Stimulated activated naive B cell treated with anti-CD40 and anti-IgM and Interleukin-4, amounts not matched to agents 10 μg/mL and 1 μg/mL and 100 μg/mL, for 72 hours (primary cell): ENCODE results near the gene SAP25.

ENCODE experiments used
- ATAC-seq, 2 donors: fragments of 150-1000 bp; cut with Tn5 transposase; replicated peaks; 2 replicates each; pipeline ENCODE4 v1.10.0; 2021; ENCODE audit warnings: moderate library complexity in 1 of 2
- DNase-seq: peaks from one replicate; pipeline ENCODE4 v3.0.0; 2021
- H3K27ac Mint-ChIP-seq: one replicate; pipeline ENCODE4 v1.8.0; 2022; ENCODE audit warnings: mild to moderate bottlenecking, mixed read lengths
- H3K27me3 Mint-ChIP-seq, 2 donors: one replicate each; pipeline ENCODE4 v1.8.0; 2022; ENCODE audit warnings: mixed read lengths in 2 of 2
- H3K36me3 Mint-ChIP-seq, 2 donors: one replicate each; pipeline ENCODE4 v1.8.0; 2022; ENCODE audit warnings: mixed read lengths in 2 of 2, mild to moderate bottlenecking in 1 of 2
- H3K4me1 Mint-ChIP-seq, 2 donors: one replicate each; pipeline ENCODE4 v1.8.0; 2022; ENCODE audit warnings: mixed read lengths in 2 of 2, mild to moderate bottlenecking in 1 of 2
- H3K4me3 Mint-ChIP-seq, 2 donors: one replicate each; pipeline ENCODE4 v1.8.0; 2022; ENCODE audit warnings: mild to moderate bottlenecking in 2 of 2, mixed read lengths in 2 of 2, moderate library complexity in 1 of 2
- H3K9me3 Mint-ChIP-seq, 2 donors: one replicate each; pipeline ENCODE4 v1.8.0; 2022; ENCODE audit warnings: mixed read lengths in 2 of 2, mild to moderate bottlenecking in 1 of 2

The SAP25 gene

DNA sequence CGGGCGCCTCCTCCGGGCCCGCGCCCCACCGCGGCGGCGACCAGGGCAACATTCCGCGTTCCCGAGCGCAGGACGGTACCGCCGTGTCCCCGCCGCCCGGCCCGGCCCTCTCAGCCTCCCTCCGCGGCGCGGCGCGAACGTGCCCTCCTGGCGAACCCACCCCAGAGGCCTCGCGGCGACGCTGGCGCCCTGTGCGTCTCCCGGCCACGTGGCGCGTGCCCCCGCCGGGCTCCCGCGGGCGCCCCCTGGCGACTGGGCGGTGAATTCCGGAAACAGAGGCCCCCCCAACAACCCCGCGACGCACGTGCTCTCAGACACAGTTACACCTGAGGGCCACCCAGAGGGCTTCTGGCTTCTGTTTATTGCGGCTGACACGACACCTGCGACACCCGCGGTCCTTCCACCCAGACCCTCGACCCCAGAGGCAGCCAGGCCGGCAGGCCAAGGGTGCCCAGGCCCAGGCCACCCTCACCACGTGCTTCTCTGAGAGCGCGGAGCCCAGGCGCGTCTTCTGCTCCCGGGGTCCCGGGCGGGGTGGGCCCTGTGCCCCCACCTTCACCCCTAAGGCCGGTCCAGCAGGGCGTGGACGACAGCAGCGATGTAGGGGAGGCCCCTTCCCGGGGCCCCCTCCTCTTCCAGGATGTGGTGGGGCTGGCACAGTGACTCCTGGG lies at the start of gene SAP25:
Gene SAP25 (minus strand): TSS at position 210 of the 671 bp plus-strand sequence. CDS start 158 bp downstream, at position 52.
- Mint-ChIP-seq H3K36me3 (peaks cover 57 to 58% of the 10 kb centered on the region in 2 donors), H3K4me1 (peaks cover 14 to 31% of the 10 kb centered on the region in 2 donors), H3K4me3 (no peak within 1 kb of the TSS), H3K27me3 (peaks cover 0 to 5% of the 10 kb centered on the region in 2 donors), H3K9me3 (no peaks in the 10 kb centered on the region), H3K27ac (no peak within 1 kb of the TSS)
- DNase-seq = no peak
- no peak for ATAC-seq

DNA sequence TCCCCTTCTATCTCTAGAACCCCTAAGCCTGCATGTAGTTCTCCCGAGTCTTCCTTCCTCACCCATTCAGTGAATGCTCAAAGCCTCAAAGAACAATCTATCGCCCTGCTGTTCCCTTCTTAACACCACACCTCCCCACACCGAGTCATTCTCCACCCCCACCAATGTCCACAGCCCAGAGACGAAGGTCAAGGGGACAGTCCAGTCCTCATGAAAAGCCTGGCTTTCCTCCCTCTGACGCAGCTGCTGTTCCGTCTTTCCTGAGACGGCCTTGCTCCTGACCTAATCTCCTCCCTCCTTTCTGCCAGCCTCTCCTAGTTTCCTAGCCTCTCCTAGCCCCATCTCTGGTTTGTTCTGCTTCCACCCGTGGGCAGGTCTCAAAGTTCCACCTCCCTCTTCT lies 47.9 kb upstream of the SAP25 start:
- no peaks in the 10 kb centered on the region for H3K27me3 Mint-ChIP-seq
- no peak for DNase-seq
- H3K36me3 Mint-ChIP-seq = peaks cover 0 to 10% of the 10 kb centered on the region in 2 donors
- H3K4me1 Mint-ChIP-seq = peaks cover 1 to 4% of the 10 kb centered on the region in 2 donors
- no peak for ATAC-seq
- no peak overlapping the region for H3K4me3 Mint-ChIP-seq
- no peaks in the 10 kb centered on the region for H3K9me3 Mint-ChIP-seq
- H3K27ac Mint-ChIP-seq = no peak overlapping the region

DNA sequence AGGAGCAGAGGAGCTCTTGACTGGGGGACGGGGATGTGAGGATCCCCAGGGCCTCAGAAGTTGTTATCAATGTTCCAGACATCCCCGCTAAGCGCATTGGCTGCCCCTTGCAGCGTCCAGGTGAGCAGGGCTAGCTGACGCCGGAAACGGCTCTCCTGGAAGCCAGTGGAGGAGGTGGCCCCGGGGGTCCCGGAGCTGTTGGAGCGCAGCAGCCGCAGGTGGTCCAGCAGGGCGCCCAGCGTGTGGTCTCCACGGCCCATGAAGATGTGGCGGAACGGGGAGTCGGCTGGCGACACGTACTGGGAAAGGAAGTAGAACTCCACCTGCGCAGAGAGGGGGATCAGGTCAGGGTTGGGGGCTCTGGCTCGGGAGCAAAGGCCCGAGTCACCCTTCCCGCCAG lies 47.1 kb upstream of the SAP25 start:
- Mint-ChIP-seq H3K27me3 (no peaks in the 10 kb centered on the region), H3K4me1 (no peaks in the 10 kb centered on the region), H3K27ac (no peak overlapping the region)

DNA sequence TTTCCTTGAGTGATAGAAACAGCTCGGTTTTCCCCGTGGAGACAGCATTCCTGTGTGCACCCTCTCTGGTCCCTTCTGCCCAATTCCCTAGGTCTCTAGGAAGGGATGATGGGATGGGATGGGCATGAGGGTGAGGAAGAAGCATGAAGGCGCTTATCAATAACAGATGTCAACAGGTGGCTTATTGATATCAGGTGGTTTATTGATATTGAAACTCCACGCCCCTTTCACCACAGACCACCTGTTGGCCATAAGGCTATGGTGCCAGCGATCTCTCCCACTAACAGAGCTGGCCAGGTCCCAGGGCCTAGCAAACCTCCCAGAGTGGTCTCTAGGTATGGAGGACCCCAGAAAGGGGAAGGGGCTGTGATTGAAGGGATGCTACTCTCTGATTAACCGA lies 46.5 kb upstream of the SAP25 start:
- ATAC-seq (no peak), DNase-seq (no peak)
- no peaks in the 10 kb centered on the region for H3K9me3 Mint-ChIP-seq
- no peak overlapping the region for H3K27ac Mint-ChIP-seq
- no peak overlapping the region for H3K4me3 Mint-ChIP-seq
- peaks cover 0 to 11% of the 10 kb centered on the region in 2 donors for H3K36me3 Mint-ChIP-seq
- no peaks in the 10 kb centered on the region for H3K27me3 Mint-ChIP-seq
- H3K4me1 Mint-ChIP-seq = no peaks in the 10 kb centered on the region

More for the DNA sequence above, 47.1 kb upstream of the SAP25 start:
- H3K4me3 Mint-ChIP-seq = no peak overlapping the region
- ATAC-seq = no peak
- no peaks in the 10 kb centered on the region for H3K9me3 Mint-ChIP-seq
- DNase-seq = no peak
- H3K36me3 Mint-ChIP-seq = peaks cover 0 to 10% of the 10 kb centered on the region in 2 donors

DNA sequence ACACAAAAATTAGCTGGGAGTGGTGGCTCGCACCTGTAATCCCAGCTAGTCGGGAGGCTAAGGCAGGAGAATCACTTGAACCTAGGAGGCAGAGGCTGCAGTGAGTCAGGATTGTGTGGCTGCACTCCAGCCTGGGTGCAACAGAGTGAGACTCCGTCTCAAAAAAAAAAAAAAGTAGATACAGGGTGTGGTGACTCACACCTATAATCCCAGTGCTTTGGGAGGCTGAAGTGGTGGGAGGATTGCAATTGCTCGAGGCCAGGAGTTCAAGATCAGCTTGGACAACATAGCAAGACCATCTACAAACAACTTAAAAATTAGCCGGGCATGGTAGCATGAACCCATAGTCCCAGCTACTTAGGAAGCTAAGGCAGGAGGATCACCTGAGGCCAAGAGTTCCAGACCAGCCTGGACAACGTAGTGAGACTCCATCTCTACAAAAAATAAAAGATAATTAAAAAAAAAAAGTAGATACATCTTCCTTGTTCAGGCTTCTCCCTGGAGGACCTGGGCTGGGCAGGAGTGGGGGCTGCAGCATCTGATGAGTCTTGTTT lies 40.7 kb upstream of the SAP25 start:
- Mint-ChIP-seq H3K4me1 (peaks cover 8 to 13% of the 10 kb centered on the region in 2 donors), H3K4me3 (no peak overlapping the region), H3K9me3 (no peaks in the 10 kb centered on the region), H3K27ac (no peak overlapping the region), H3K36me3 (peaks cover 5 to 11% of the 10 kb centered on the region in 2 donors), H3K27me3 (no peaks in the 10 kb centered on the region)
- ATAC-seq (no peak), DNase-seq (no peak)

DNA sequence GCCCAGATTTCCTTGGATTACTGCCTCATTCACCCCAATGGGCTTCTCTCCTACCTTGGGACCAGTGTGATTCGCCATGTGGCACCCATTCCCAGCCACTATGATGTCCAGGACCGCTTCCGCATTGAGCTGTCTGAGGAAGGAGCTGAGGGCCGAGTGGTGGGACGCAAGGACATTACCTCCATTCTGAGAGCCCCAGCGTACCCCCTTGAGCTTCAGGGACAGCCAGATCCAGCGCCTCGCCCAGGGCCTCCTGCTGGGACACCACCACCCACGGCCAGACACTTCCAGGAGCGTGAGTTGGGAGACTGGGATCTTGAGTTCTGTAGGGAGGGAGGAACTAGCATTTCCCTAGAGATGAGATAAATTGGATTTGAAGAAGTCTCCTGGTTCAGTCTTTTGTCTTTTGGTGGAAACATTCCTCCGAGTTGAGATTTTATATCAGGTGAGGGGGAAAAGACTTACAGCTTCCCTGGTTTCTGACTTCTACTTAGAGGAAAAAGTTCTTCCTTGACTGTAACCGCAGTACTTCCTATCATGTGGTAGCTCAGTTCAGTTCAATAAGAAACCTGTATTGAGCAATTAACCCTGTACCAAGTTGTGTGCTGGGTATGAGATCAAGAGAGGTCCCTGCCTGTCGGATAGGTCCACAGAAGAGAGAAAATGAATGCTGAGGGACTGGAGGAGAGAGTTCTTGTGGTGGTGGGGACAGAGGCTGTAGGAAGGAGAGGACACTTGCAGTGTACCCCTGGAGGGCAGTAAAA lies 39.9 kb upstream of the SAP25 start:
- Mint-ChIP-seq H3K27ac (peak overlapping the region; percentile 56), H3K4me3 (peak overlapping the region; percentile 78 to 97), H3K4me1 (peaks cover 8 to 13% of the 10 kb centered on the region in 2 donors), H3K9me3 (no peaks in the 10 kb centered on the region), H3K36me3 (peaks cover 5 to 11% of the 10 kb centered on the region in 2 donors), H3K27me3 (no peaks in the 10 kb centered on the region)
- DNase-seq (no peak), ATAC-seq (no peak)

DNA sequence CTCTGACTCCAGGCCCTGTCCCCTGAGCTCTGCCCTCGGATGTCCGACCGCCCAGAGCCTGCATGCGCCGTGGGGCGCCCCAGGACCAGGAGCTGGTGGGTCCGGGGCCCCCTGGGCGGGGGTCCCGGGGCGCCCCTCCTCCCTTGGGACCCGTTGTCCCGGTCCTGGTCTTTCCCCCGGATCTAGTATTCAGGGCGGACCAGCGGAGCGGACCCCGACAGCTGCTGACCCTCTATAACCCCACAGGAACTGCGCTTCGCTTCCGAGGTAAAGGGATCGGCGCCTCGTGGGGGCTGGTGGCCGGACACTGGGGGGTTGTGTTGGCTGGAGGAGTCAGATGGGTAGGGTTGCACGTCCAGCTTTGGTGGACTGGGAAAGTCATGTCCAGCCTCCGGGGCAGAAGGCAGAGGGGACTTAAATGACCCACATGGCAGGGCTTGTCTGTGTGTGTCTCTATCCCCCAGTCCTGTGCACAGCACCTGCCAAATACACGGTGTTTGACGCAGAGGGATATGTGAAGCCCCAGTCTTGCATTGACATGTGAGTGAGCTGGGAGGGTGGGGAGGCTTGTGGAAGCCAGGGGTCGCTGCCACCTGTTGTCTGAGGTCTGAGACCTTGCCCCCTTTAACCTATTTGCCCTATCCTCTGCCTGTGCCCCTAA lies 39.2 kb upstream of the SAP25 start:
- H3K36me3 Mint-ChIP-seq = peaks cover 5 to 11% of the 10 kb centered on the region in 2 donors
- DNase-seq = no peak
- no peaks in the 10 kb centered on the region for H3K27me3 Mint-ChIP-seq
- H3K4me1 Mint-ChIP-seq = peaks cover 8 to 13% of the 10 kb centered on the region in 2 donors
- peak; percentile 1 to 3 for ATAC-seq
- peak overlapping the region; percentile 66 for H3K27ac Mint-ChIP-seq
- H3K4me3 Mint-ChIP-seq = peak overlapping the region; percentile 78 to 97
- no peaks in the 10 kb centered on the region for H3K9me3 Mint-ChIP-seq

DNA sequence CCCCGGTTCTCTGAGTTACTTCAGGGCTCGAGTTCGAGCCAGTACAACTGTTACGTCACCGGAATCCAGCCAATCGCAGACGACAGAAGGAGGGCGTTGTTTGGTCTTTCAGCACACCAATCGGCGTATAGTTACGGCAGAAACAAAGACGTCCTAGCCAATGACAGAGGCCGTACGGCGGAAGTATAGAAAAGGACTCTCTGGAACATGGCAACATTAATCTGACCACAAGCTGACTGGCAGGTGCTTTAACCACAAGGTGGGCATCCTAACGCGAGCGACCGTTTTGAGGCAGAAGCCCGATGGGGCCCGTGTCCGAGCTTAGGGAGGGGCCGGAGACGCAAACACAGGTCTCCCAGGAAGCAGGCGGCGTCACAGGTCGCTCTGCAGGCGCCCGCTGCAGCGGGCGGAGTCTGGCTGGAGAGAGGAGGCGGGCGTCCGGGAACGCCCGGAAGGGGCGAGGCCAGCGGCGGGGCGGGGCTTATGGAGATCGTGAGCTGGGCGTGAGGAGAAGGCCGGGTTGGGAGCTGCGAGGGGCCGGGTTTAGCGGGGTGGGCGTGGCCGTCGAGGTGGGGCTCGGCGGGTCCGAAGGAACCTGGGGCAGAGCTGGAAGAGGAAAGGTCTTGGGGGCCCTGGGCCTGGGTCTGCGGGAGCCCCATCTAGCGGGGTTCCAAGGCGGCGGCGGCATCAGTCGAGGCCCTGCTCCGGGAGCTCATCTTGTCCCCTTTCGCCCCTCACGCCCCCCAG lies 38.5 kb upstream of the SAP25 start, which contains the start of gene MOSPD3:
Gene MOSPD3 (plus strand): TSS at position 558 of the 747 bp plus-strand sequence. CDS start 252 bp downstream, outside the sequence.
- ATAC-seq (peak; percentile 93 to 94), DNase-seq (peak; percentile 96)
- H3K4me3 Mint-ChIP-seq = peak within 1 kb of the TSS; percentile 97 to 99
- peak within 1 kb of the TSS; percentile 100 for H3K27ac Mint-ChIP-seq
- H3K4me1 Mint-ChIP-seq = peaks cover 8 to 13% of the 10 kb centered on the region in 2 donors
- H3K9me3 Mint-ChIP-seq = no peaks in the 10 kb centered on the region
- H3K36me3 Mint-ChIP-seq = peaks cover 5 to 11% of the 10 kb centered on the region in 2 donors
- H3K27me3 Mint-ChIP-seq = no peaks in the 10 kb centered on the region

DNA sequence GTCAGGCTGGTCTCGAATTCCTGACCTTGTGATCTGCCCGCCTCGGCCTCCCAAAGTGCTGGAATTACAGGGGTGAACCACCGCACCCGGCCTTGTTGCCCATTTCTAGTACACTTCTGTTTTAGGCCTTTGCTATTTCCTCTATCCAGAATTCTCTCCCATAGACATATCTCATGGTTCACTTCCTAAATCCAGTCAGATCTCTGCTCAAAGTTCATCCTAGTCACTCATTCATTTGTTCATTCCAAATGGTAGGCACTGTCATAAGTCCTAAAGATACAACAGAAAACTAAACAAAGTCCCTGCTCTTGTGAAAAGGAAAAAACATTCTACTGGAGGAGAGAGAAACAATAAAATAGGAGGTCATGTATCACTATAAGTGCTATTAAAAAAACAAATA lies 36.3 kb upstream of the SAP25 start:
- peaks cover 18 to 23% of the 10 kb centered on the region in 2 donors for H3K4me1 Mint-ChIP-seq
- ATAC-seq (no peak), DNase-seq (no peak)
- H3K27me3 Mint-ChIP-seq = peaks cover 0 to 5% of the 10 kb centered on the region in 2 donors
- peaks cover 5 to 7% of the 10 kb centered on the region in 2 donors for H3K36me3 Mint-ChIP-seq
- H3K27ac Mint-ChIP-seq = no peak overlapping the region
- no peak overlapping the region for H3K4me3 Mint-ChIP-seq
- H3K9me3 Mint-ChIP-seq = no peaks in the 10 kb centered on the region

DNA sequence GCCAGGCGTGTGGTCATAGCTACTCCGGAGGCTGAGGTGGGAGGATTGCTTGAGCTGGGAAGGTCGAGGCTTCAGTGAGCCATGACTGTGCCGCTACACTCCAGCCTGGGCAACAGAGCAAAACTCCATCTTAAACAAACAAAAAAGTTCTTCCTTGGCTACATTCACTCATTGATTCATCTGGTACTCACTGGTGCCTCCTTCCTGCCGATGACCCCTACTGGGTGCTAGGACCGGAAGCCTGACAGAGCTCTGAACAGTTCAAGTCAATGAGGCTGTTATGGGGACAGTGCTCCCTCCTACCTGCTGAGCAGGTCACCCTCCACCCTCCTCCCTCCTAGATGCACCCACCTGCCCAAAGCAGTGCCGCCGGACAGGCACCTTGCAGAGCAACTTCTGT lies 33.4 kb upstream of the SAP25 start:
- Mint-ChIP-seq H3K36me3 (no peaks in the 10 kb centered on the region), H3K9me3 (no peaks in the 10 kb centered on the region), H3K4me3 (no peak overlapping the region), H3K27me3 (peaks cover 0 to 5% of the 10 kb centered on the region in 2 donors), H3K27ac (no peak overlapping the region), H3K4me1 (peaks cover 18 to 23% of the 10 kb centered on the region in 2 donors)
- ATAC-seq = no peak
- no peak for DNase-seq

DNA sequence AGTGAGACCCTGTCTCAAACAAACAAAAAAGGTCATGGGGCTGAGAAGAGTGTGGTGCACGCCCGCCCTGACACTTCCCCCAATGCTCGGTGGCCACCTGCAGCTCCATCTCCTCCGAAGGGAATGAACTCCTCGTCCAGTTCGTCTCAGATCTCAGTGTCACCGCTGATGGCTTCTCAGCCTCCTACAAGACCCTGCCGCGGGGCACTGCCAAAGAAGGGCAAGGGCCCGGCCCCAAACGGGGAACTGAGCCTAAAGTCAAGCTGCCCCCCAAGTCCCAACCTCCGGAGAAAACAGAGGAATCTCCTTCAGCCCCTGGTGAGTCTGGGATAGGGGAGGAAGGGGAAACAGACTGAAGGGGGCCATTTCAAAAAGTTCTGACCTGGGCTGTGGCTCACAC lies 32.6 kb upstream of the SAP25 start:
- DNase-seq = no peak
- no peaks in the 10 kb centered on the region for H3K36me3 Mint-ChIP-seq
- peaks cover 18 to 23% of the 10 kb centered on the region in 2 donors for H3K4me1 Mint-ChIP-seq
- no peak overlapping the region for H3K4me3 Mint-ChIP-seq
- peaks cover 0 to 5% of the 10 kb centered on the region in 2 donors for H3K27me3 Mint-ChIP-seq
- no peak for ATAC-seq
- no peak overlapping the region for H3K27ac Mint-ChIP-seq
- no peaks in the 10 kb centered on the region for H3K9me3 Mint-ChIP-seq

DNA sequence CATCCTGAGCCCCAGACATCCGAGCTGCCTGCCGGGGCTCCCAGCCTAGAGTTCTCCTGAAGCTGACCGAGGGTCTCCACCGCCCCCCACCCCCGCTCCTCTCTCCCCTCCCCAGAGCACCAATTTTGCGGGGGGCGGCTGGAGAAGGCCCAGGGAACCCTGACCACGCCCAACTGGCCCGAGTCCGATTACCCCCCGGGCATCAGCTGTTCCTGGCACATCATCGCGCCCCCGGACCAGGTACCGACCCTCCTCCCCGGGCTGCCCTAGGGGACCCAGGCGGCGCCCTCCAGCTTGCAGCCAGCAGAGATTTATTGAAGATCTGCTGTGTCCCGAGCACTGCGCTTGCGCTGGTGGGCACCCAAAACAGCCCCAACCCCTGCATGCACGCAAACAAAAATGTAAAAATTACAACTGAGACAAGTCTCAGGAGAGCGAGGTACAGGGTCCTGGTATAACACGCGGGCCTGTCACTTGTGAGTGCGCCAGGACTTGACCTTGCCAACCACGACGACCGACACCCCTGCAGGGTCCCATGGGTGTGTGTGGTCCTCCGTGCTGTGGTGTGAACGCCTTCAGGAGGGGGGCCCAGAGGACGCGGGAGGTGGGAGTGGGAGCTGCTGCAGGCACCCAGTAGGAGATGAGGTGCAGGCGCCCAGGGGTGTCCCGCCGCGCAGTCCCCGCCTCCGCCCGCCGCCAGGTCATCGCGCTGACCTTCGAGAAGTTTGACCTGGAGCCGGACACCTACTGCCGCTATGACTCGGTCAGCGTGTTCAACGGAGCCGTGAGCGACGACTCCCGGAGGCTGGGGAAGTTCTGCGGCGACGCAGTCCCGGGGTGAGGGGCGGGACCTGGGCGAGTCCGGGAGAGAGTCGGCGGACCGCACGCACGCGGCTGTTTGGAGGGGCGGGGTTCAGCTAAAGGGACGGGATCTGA lies 31.5 kb upstream of the SAP25 start:
- DNase-seq (peak; percentile 11), ATAC-seq (peak; percentile 38 to 47)
- Mint-ChIP-seq H3K27me3 (peaks cover 0 to 5% of the 10 kb centered on the region in 2 donors), H3K4me3 (peak overlapping the region; percentile 85 to 86), H3K9me3 (no peaks in the 10 kb centered on the region), H3K36me3 (no peaks in the 10 kb centered on the region), H3K27ac (peak overlapping the region; percentile 59), H3K4me1 (peaks cover 18 to 23% of the 10 kb centered on the region in 2 donors)
